Gastrocnemius medialis (tissue), 4 donors: ENCODE measurements around the gene CHCHD3. TPM values are rescaled to one million over a fixed set of nuclear protein-coding genes. Genes with fewer than 3 reads are reported as not detected.
A peak's percentile ranks its signal among the peaks of the same experiment; 100 is the strongest.
"Not testable (repeated sequence)": the region's sequence is repeated elsewhere in the genome, so short reads cannot be mapped to it uniquely, and the experiment has no call there.

Source experiments
- ATAC-seq, 2 donors: fragments of 150-250 bp; one replicate each; pipeline ENCODE4 v1.9.1; 2016
- DNase-seq, 2 donors: peaks; one replicate each; pipeline ENCODE4 v3.0.0-alpha.2; 2019
- H3K27ac ChIP-seq, 4 donors: fragments of 200-600 bp; sonication (generic); 1 replicate in 1 of 4; 2 replicates in 3 of 4; pipeline ENCODE4 v1.5.1; 2016 to 2018; ENCODE audit warnings: mild to moderate bottlenecking in 2 of 4, moderate library complexity in 1 of 4
- H3K27me3 ChIP-seq, 3 donors: fragments of 200-600 bp; sonication (generic) in 2 of 3; 1 replicate in 1 of 3; 2 replicates in 2 of 3; pipeline versions ENCODE4 v1.5.1 to v1.6.0; 2016 to 2019; ENCODE audit warnings: mild to moderate bottlenecking in 1 of 3, moderate library complexity in 1 of 3
- H3K36me3 ChIP-seq, 2 donors: fragments of 200-600 bp; sonication (generic) in 1 of 2; one replicate each; pipeline ENCODE4 v1.5.1; 2017 to 2018
- H3K4me1 ChIP-seq, 2 donors: fragments of 200-600 bp; sonication (generic) in 1 of 2; one replicate each; pipeline ENCODE4 v1.5.1; 2016 to 2017; ENCODE audit warnings: mild to moderate bottlenecking in 2 of 2
- H3K4me3 ChIP-seq, 4 donors: fragments of 200-600 bp; sonication (generic) in 3 of 4; 1 replicate in 1 of 4; 2 replicates in 3 of 4; pipeline ENCODE4 v1.5.1; 2016 to 2019; ENCODE audit warnings: mild to moderate bottlenecking in 2 of 4
- H3K9me3 ChIP-seq, 3 donors: fragments of 200-600 bp; sonication (generic) in 2 of 3; 1 replicate in 1 of 3; 2 replicates in 2 of 3; pipeline ENCODE4 v1.5.1; 2016 to 2019
- POLR2A ChIP-seq, 2 donors: fragments of 450-650 bp; IDR thresholded peaks; one replicate each; pipeline ENCODE4 v1.6.1; 2017; ENCODE audit warnings: antibody characterized with exemption in 2 of 2, mild to moderate bottlenecking in 2 of 2, moderate library complexity in 2 of 2
- in situ Hi-C, 4 donors: fragments of 200-750 bp; cut with MboI; loops; one replicate each; pipeline versions ENCODE4 v1.15.0 to v1.8.0; 2017; ENCODE audit warnings: low sequenced_read_pairs in 4 of 4
- intact Hi-C: fragments of 100-400 bp; cut with DNase I; formaldehyde crosslinking; loops from one replicate; pipeline ENCODE4 v1.15.1; 2023; ENCODE audit warnings: low total_unique reads
- total RNA-seq, 4 donors: library from RNA; depleted of rRNA; stranded (reverse); fragments of >200 nt; gene quantifications; one replicate each; pipeline versions ENCODE4 v1.1.0 to v1.2.3, GENCODE V29; 2016
- TF ChIP-seq, protein P1 (sequence below), 5 experiments: fragments of 450-650 bp in 3 of 5; fragments of 200-600 bp in 2 of 5; sonication (generic) in 2 of 5; IDR thresholded peaks in 4 of 5; conservative IDR thresholded peaks in 1 of 5; 1 replicate in 4 of 5; 2 replicates in 1 of 5; pipeline ENCODE4 v1.5.1; 2016 to 2019; ENCODE audit warnings: antibody characterized with exemption in 5 of 5, mild to moderate bottlenecking in 3 of 5, moderate library complexity in 3 of 5

CHCHD3 gene
- total RNA-seq, 4 donors from 2014 or later: 110 to 177 (median 131) TPM

DNA sequence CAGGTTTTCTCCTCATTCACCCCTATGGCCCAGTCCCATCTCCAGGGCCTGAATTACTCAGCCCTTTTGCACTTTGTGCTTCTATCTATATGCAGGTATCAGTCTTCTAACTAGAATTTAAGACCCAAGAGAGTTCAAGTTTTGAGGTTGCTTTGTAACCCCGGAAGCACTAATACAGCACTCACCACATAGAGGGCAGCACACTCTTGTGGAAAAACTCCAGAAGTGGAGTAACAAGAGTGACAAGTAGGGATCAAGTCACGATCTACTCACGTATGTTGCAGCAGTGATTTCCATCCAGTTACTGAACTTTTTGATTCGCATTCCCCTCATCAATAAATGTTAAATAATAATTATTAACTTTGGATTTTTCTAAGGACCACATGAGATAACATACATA, 151.0 kb downstream of the CHCHD3 start:
- no peaks in the 10 kb centered on the region for H3K4me1 ChIP-seq
- in situ Hi-C loops (no loop called here), intact Hi-C loops (no loop called here)
- no peak overlapping the region for H3K4me3 ChIP-seq
- ATAC-seq (no peak), DNase-seq (no peak)
- no peak overlapping the region for H3K27ac ChIP-seq
- H3K9me3 ChIP-seq: no peaks in the 10 kb centered on the region
- no peaks in the 10 kb centered on the region for H3K36me3 ChIP-seq
- TF ChIP-seq POLR2A (IDR thresholded peaks at IDR 0.05): no peak
- TF ChIP-seq, protein P1, sequence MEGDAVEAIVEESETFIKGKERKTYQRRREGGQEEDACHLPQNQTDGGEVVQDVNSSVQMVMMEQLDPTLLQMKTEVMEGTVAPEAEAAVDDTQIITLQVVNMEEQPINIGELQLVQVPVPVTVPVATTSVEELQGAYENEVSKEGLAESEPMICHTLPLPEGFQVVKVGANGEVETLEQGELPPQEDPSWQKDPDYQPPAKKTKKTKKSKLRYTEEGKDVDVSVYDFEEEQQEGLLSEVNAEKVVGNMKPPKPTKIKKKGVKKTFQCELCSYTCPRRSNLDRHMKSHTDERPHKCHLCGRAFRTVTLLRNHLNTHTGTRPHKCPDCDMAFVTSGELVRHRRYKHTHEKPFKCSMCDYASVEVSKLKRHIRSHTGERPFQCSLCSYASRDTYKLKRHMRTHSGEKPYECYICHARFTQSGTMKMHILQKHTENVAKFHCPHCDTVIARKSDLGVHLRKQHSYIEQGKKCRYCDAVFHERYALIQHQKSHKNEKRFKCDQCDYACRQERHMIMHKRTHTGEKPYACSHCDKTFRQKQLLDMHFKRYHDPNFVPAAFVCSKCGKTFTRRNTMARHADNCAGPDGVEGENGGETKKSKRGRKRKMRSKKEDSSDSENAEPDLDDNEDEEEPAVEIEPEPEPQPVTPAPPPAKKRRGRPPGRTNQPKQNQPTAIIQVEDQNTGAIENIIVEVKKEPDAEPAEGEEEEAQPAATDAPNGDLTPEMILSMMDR (IDR thresholded peaks at IDR 0.05 in 4 of 5, conservative IDR thresholded peaks at IDR 0.05 in 1 of 5): peak in 1 of 5 experiments; percentile 19
- no peaks in the 10 kb centered on the region for H3K27me3 ChIP-seq

DNA sequence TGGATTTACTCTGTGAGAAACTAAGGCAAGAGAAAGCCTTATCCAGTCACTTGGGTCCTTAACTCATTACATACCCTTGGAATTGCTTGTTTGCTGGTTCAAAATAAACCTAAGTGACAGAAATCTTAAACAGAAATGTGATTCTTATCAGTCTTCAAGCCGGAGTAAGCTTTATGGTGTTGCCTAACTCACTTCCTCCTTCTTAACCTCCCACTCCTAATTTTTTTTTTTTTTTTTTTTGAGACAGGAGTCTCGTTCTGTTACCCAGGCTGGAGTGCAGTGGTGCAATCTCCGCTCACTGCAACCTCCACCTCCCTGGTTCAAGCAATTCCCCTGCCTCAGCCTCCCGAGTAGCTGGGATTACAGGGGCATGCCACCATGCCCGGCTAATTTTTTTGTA, 151.9 kb downstream of the CHCHD3 start:
- H3K27me3 ChIP-seq, H3K9me3 ChIP-seq, in situ Hi-C loops, DNase-seq, H3K4me1 ChIP-seq, H3K27ac ChIP-seq, H3K36me3 ChIP-seq, intact Hi-C loops, ATAC-seq, H3K4me3 ChIP-seq: not testable (repeated sequence)

DNA sequence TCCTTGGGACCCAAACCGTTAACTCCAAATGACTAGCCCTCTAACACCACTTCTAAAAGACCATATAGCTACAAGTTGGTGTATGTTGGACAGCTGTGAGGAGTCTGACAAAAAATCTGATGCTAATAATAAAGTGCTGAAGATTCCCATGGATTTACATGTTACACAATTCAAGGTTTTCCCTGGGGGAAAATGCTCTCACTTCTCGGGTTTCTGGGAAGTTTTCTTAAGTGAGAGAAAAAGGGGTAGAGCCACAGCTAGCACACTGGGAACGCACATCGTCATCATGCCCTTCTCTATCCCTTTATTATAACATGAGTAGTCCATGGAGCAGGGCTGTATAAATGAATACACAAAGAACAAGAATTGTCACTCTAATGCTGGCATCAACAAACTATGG, 162.1 kb downstream of the CHCHD3 start:
- Histone ChIP-seq H3K4me1 (peaks cover 0 to 13% of the 10 kb centered on the region in 2 donors), H3K4me3 (no peak overlapping the region), H3K9me3 (no peaks in the 10 kb centered on the region), H3K27ac (no peak overlapping the region), H3K27me3 (no peaks in the 10 kb centered on the region), H3K36me3 (no peaks in the 10 kb centered on the region)
- TF ChIP-seq POLR2A (IDR thresholded peaks at IDR 0.05): no peak
- TF ChIP-seq, protein P1 (IDR thresholded peaks at IDR 0.05 in 4 of 5, conservative IDR thresholded peaks at IDR 0.05 in 1 of 5): no peak
- ATAC-seq (no peak), DNase-seq (no peak)
- intact Hi-C loops: no loop called here
- in situ Hi-C loops: no loop called here

DNA sequence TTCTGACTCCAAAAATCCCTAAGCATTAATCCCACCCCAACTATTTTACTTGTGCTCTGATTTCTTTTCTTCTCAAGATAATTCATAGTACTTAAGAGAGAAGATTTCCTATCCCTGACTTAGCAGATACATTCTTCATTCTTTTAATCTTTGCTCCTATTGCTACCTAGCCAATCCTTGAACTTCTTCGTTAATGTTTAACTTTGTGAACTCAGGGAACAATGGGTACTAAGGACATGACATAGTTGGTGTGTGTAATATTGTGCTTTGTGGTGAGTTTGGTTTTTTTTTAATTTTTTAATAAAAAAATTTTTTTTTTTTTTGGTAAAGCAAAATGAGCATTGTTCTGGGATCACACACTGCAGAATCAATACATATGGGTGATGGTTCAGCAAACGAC, 166.2 kb downstream of the CHCHD3 start:
- H3K27ac ChIP-seq: no peak overlapping the region
- in situ Hi-C loops (no loop called here), intact Hi-C loops (no loop called here)
- no peak for DNase-seq
- no peak for ATAC-seq
- no peaks in the 10 kb centered on the region for H3K4me1 ChIP-seq
- no peak overlapping the region for H3K4me3 ChIP-seq
- TF ChIP-seq POLR2A (IDR thresholded peaks at IDR 0.05): no peak
- TF ChIP-seq, protein P1 (IDR thresholded peaks at IDR 0.05 in 4 of 5, conservative IDR thresholded peaks at IDR 0.05 in 1 of 5): no peak
- no peaks in the 10 kb centered on the region for H3K9me3 ChIP-seq
- no peaks in the 10 kb centered on the region for H3K27me3 ChIP-seq
- no peaks in the 10 kb centered on the region for H3K36me3 ChIP-seq

DNA sequence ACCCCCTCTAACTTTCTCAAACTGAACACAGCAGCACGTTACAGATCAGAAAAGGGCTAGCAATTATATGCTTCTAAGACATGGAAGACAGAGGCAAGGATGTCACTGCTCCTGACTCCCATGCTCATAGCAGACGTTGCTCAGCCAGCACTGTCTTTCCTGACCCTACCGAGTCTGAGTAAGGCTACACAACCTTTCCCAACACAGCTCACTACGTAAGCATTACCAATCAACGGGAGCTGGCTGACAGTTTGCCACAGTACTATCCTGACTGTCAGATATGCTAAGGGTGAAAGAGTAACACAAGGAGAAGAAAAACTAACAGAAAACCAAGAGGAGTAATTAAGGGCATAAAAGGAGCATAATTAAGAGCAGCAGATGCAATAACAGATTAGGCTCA, 171.2 kb downstream of the CHCHD3 start:
- Histone ChIP-seq H3K4me3 (no peak overlapping the region), H3K36me3 (no peaks in the 10 kb centered on the region), H3K9me3 (no peaks in the 10 kb centered on the region), H3K27me3 (no peaks in the 10 kb centered on the region), H3K27ac (no peak overlapping the region), H3K4me1 (peaks cover 0 to 8% of the 10 kb centered on the region in 2 donors)
- in situ Hi-C loops (no loop called here), intact Hi-C loops (no loop called here)
- DNase-seq (no peak), ATAC-seq (no peak)
- TF ChIP-seq POLR2A (IDR thresholded peaks at IDR 0.05): no peak
- TF ChIP-seq, protein P1 (IDR thresholded peaks at IDR 0.05 in 4 of 5, conservative IDR thresholded peaks at IDR 0.05 in 1 of 5): no peak
